Neural progenitor cell (in vitro differentiated cells): ENCODE measurements around the gene NIN.

Source experiments
- EZH2 ChIP-seq: fragments of 200-600 bp; sonication (generic); IDR thresholded peaks from 2 replicates; pipeline ENCODE4 v1.6.1; 2017; ENCODE audit warnings: antibody characterized with exemption, mild to moderate bottlenecking, moderate library complexity
- EZH2phosphoT487 ChIP-seq: fragments of 200-600 bp; sonication (generic); IDR thresholded peaks from 2 replicates; pipeline ENCODE4 v1.6.1; 2017; ENCODE audit warnings: antibody characterized with exemption
- TF ChIP-seq, protein P1 (sequence below): fragments of 200-600 bp; sonication (generic); IDR thresholded peaks from 2 replicates; pipeline ENCODE4 v1.5.1; 2017; ENCODE audit warnings: antibody characterized with exemption, mild to moderate bottlenecking

DNA sequence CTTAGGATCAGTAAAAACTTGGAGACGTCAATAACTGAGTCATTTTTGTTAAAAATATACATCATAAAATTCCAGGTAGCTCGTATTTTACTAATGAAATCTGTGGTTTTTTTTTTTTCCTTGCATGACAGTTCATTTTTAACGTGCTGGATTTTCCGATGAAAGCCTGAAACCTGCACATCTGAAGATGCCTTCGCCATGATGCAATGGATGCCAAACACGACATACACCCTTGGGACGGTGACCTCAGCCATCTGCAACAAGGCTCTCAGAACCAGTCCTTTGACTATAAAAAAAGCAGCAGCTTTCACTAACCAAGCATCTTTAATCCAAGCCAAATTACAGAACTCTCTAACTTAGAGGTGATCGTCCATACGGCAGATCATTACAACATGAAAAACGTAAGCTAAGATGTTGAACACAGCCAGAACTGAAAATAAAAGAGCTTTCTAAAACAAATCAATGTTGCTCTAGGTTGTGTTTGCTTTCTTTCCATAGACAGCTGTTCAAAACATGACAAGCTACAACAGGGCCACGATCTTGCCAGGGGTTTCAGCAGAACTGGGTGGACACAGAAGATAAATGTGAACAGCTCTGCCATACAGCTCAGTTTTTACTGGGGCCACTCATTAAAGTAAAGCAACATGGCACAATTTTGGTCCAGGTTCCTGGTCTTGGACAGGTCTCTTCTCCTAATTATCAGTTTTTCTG, 7.8 kb downstream of the NIN start:
- TF ChIP-seq EZH2, result no peak
- TF ChIP-seq, protein P1, sequence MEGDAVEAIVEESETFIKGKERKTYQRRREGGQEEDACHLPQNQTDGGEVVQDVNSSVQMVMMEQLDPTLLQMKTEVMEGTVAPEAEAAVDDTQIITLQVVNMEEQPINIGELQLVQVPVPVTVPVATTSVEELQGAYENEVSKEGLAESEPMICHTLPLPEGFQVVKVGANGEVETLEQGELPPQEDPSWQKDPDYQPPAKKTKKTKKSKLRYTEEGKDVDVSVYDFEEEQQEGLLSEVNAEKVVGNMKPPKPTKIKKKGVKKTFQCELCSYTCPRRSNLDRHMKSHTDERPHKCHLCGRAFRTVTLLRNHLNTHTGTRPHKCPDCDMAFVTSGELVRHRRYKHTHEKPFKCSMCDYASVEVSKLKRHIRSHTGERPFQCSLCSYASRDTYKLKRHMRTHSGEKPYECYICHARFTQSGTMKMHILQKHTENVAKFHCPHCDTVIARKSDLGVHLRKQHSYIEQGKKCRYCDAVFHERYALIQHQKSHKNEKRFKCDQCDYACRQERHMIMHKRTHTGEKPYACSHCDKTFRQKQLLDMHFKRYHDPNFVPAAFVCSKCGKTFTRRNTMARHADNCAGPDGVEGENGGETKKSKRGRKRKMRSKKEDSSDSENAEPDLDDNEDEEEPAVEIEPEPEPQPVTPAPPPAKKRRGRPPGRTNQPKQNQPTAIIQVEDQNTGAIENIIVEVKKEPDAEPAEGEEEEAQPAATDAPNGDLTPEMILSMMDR, result no peak
- TF ChIP-seq EZH2phosphoT487, result no peak
